WTC11 (cell line): Measurements from ENCODE around the gene PLXNB1. TPM values are rescaled to one million over a fixed set of nuclear protein-coding genes. Genes with fewer than 3 reads are reported as not detected.

Experiments used
- ATAC-seq: fragments of 200-7000 bp; cut with Tn5 transposase; 2 replicates; pipeline ENCODE4 v1.10.0; 2021; ENCODE audit warnings: mild to moderate bottlenecking, moderate library complexity
- CTCF ChIA-PET: fragments of 300-600 bp; sonication (Branson Sonifier 250); formaldehyde crosslinking; loops from one replicate; lab custom pipeline; 2021; ENCODE audit warnings: antibody characterized with exemption; lab: Charles Lee
- POLR2A ChIA-PET: fragments of 350-600 bp; sonication (Branson Sonifier 250); formaldehyde crosslinking; loops from one replicate; lab custom pipeline; 2021; ENCODE audit warnings: antibody characterized with exemption; lab: Charles Lee
- DNase-seq: peaks from one replicate; pipeline ENCODE4 v3.0.0; 2021; ENCODE audit warnings: low spot score
- H3K27ac Mint-ChIP-seq: 2 replicates; pipeline ENCODE4 v1.8.0; 2021; ENCODE audit warnings: mixed read lengths
- H3K27me3 Mint-ChIP-seq: 2 replicates; pipeline ENCODE4 v1.8.0; 2021; ENCODE audit warnings: low read depth, mild to moderate bottlenecking, moderate library complexity, mixed read lengths
- H3K36me3 Mint-ChIP-seq: 2 replicates; pipeline ENCODE4 v1.8.0; 2021; ENCODE audit warnings: mixed read lengths
- H3K4me1 Mint-ChIP-seq: 2 replicates; pipeline ENCODE4 v1.8.0; 2022; ENCODE audit warnings: mixed read lengths
- H3K4me3 Mint-ChIP-seq: 2 replicates; pipeline ENCODE4 v1.8.0; 2021; ENCODE audit warnings: mild to moderate bottlenecking, moderate library complexity, mixed read lengths
- H3K9me3 Mint-ChIP-seq: 2 replicates; pipeline ENCODE4 v1.8.0; 2021; ENCODE audit warnings: mixed read lengths
- ELF4 ChIP-seq: sonication (generic); formaldehyde crosslinking; IDR thresholded peaks from 2 replicates; pipeline ENCODE4 v1.8.1; 2022; ENCODE audit warnings: low read depth, mild to moderate bottlenecking, moderate library complexity, missing genetic modification reagents
- GRHL2 ChIP-seq: fragments of 250-450 bp; sonication (Bioruptor Pico); IDR thresholded peaks from 2 replicates; pipeline ENCODE4 v1.8.0; 2022; ENCODE audit warnings: mild to moderate bottlenecking, moderate library complexity; ENCODE audit not compliant: insufficient replicate concordance, severe bottlenecking
- IRF2 ChIP-seq: sonication (generic); formaldehyde crosslinking; IDR thresholded peaks from 2 replicates; pipeline ENCODE4 v1.8.0; 2022; ENCODE audit warnings: low read depth, missing genetic modification reagents, borderline replicate concordance
- NFATC4 ChIP-seq: fragments of 250-450 bp; sonication (Bioruptor Pico); IDR thresholded peaks from 2 replicates; pipeline ENCODE4 v1.9.0; 2021; ENCODE audit warnings: mild to moderate bottlenecking
- NR1H2 ChIP-seq: sonication (generic); formaldehyde crosslinking; IDR thresholded peaks from 2 replicates; pipeline ENCODE4 v1.9.0; 2021; ENCODE audit warnings: mild to moderate bottlenecking, moderate library complexity, missing genetic modification reagents
- NR2C2 ChIP-seq: sonication (generic); formaldehyde crosslinking; IDR thresholded peaks from 2 replicates; pipeline ENCODE4 v1.8.0; 2022; ENCODE audit warnings: mild to moderate bottlenecking, missing genetic modification reagents
- ZNF138 ChIP-seq: sonication (generic); formaldehyde crosslinking; conservative IDR thresholded peaks from 2 replicates; pipeline ENCODE4 v1.8.1; 2022; ENCODE audit warnings: mild to moderate bottlenecking, moderate library complexity, missing genetic modification reagents
- ZNF281 ChIP-seq: sonication (generic); formaldehyde crosslinking; IDR thresholded peaks from 2 replicates; pipeline ENCODE4 v1.8.0; 2023; ENCODE audit warnings: mild to moderate bottlenecking, missing genetic modification reagents
- ZNF317 ChIP-seq: sonication (generic); formaldehyde crosslinking; IDR thresholded peaks from 2 replicates; pipeline ENCODE4 v1.8.1; 2023; ENCODE audit warnings: low read depth, mild to moderate bottlenecking, moderate library complexity, missing genetic modification reagents, borderline replicate concordance
- ZNF416 ChIP-seq: fragments of 250-450 bp; sonication (Bioruptor Pico); IDR thresholded peaks from 2 replicates; pipeline ENCODE4 v1.9.0; 2021; ENCODE audit warnings: mild to moderate bottlenecking, inconsistent platforms
- total RNA-seq: library from RNA; stranded (reverse); gene quantifications from 3 replicates; pipeline ENCODE4 v1.2.3, GENCODE V29; 2021
- TF ChIP-seq, protein P1 (sequence below): sonication (generic); formaldehyde crosslinking; IDR thresholded peaks from 2 replicates; pipeline ENCODE4 v1.8.0; 2022; ENCODE audit warnings: mild to moderate bottlenecking, missing genetic modification reagents
- TF ChIP-seq, protein P2 (sequence below): sonication (generic); formaldehyde crosslinking; IDR thresholded peaks from 2 replicates; pipeline ENCODE4 v1.8.1; 2022; ENCODE audit warnings: mild to moderate bottlenecking, missing genetic modification reagents, moderate library complexity, borderline replicate concordance
- TF ChIP-seq, protein P3 (sequence below): sonication (generic); formaldehyde crosslinking; IDR thresholded peaks from 2 replicates; pipeline ENCODE4 v1.8.1; 2022; ENCODE audit warnings: mild to moderate bottlenecking, moderate library complexity, missing genetic modification reagents
- TF ChIP-seq, protein P4 (sequence below): sonication (generic); formaldehyde crosslinking; IDR thresholded peaks from 2 replicates; pipeline ENCODE4 v1.8.1; 2023; ENCODE audit warnings: mild to moderate bottlenecking, missing genetic modification reagents
- TF ChIP-seq, protein P5 (sequence below): sonication (generic); formaldehyde crosslinking; IDR thresholded peaks from 2 replicates; pipeline ENCODE4 v1.8.1; 2023; ENCODE audit warnings: mild to moderate bottlenecking, moderate library complexity, missing genetic modification reagents

PLXNB1 gene
- total RNA-seq, 1 experiment from 2014 or later, result 143 TPM

GRCh38 chr3:48419149-48419548, 10.7 kb downstream of the PLXNB1 start:
- DNase-seq (no peak), ATAC-seq (no peak)
- no peak overlapping the region for H3K27ac Mint-ChIP-seq
- no peak overlapping the region for H3K4me3 Mint-ChIP-seq
- TF ChIP-seq, protein P1, sequence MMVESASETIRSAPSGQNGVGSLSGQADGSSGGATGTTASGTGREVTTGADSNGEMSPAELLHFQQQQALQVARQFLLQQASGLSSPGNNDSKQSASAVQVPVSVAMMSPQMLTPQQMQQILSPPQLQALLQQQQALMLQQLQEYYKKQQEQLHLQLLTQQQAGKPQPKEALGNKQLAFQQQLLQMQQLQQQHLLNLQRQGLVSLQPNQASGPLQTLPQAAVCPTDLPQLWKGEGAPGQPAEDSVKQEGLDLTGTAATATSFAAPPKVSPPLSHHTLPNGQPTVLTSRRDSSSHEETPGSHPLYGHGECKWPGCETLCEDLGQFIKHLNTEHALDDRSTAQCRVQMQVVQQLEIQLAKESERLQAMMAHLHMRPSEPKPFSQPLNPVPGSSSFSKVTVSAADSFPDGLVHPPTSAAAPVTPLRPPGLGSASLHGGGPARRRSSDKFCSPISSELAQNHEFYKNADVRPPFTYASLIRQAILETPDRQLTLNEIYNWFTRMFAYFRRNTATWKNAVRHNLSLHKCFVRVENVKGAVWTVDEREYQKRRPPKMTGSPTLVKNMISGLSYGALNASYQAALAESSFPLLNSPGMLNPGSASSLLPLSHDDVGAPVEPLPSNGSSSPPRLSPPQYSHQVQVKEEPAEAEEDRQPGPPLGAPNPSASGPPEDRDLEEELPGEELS, result no peak
- TF ChIP-seq ZNF416, result no peak
- TF ChIP-seq, protein P2, sequence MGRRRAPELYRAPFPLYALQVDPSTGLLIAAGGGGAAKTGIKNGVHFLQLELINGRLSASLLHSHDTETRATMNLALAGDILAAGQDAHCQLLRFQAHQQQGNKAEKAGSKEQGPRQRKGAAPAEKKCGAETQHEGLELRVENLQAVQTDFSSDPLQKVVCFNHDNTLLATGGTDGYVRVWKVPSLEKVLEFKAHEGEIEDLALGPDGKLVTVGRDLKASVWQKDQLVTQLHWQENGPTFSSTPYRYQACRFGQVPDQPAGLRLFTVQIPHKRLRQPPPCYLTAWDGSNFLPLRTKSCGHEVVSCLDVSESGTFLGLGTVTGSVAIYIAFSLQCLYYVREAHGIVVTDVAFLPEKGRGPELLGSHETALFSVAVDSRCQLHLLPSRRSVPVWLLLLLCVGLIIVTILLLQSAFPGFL, result no peak
- no peak for TF ChIP-seq NR1H2 (CRISPR knock-in tag)
- TF ChIP-seq, protein P3, sequence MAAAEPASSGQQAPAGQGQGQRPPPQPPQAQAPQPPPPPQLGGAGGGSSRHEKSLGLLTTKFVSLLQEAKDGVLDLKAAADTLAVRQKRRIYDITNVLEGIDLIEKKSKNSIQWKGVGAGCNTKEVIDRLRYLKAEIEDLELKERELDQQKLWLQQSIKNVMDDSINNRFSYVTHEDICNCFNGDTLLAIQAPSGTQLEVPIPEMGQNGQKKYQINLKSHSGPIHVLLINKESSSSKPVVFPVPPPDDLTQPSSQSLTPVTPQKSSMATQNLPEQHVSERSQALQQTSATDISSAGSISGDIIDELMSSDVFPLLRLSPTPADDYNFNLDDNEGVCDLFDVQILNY (CRISPR knock-in tag), result no peak
- TF ChIP-seq IRF2 (CRISPR knock-in tag), result no peak
- no peak for TF ChIP-seq ELF4 (CRISPR knock-in tag)
- no peak for TF ChIP-seq GRHL2 (CRISPR knock-in tag)
- no peak for TF ChIP-seq ZNF138
- TF ChIP-seq ZNF317 (CRISPR knock-in tag), result no peak
- no peaks in the 10 kb centered on the region for H3K9me3 Mint-ChIP-seq
- ChIA-PET POLR2A (no interaction called here), CTCF (interaction anchor here (1.3 to 18.3 kb wide), 4 partner anchors 12 to 18 kb away, joined by 4 to 218 read pairs (median 7); no protein-coding TSS in a partner anchor)
- H3K36me3 Mint-ChIP-seq, result peaks cover 23% of the 10 kb centered on the region
- no peaks in the 10 kb centered on the region for H3K27me3 Mint-ChIP-seq
- no peaks in the 10 kb centered on the region for H3K4me1 Mint-ChIP-seq

DNA sequence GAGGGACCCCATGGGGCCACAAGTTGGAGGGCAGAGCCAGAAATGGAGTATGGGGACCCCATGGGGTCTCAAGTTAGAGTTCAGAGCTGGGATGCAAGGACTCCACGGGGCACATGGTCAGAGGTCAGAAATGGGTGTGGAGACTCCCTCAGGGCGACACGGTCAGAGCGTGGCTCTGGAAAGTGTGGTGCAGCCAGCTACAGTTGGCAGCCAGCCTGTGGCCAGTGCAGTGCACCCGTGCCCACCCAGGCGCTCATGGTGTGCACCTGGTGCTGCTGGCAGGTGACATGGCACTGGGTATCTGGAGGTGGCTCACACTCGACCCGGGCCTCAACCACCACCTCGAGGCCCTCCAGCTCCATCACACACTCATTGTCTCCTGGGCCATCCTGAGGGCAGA, 11.2 kb downstream of the PLXNB1 start:
- no peak for TF ChIP-seq NR2C2 (CRISPR knock-in tag)
- TF ChIP-seq, protein P3 (CRISPR knock-in tag), result no peak
- TF ChIP-seq, protein P4, sequence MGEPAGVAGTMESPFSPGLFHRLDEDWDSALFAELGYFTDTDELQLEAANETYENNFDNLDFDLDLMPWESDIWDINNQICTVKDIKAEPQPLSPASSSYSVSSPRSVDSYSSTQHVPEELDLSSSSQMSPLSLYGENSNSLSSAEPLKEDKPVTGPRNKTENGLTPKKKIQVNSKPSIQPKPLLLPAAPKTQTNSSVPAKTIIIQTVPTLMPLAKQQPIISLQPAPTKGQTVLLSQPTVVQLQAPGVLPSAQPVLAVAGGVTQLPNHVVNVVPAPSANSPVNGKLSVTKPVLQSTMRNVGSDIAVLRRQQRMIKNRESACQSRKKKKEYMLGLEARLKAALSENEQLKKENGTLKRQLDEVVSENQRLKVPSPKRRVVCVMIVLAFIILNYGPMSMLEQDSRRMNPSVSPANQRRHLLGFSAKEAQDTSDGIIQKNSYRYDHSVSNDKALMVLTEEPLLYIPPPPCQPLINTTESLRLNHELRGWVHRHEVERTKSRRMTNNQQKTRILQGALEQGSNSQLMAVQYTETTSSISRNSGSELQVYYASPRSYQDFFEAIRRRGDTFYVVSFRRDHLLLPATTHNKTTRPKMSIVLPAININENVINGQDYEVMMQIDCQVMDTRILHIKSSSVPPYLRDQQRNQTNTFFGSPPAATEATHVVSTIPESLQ (CRISPR knock-in tag), result no peak
- TF ChIP-seq ZNF281 (CRISPR knock-in tag), result no peak
- no peak for TF ChIP-seq NFATC4 (CRISPR knock-in tag)
- TF ChIP-seq, protein P5, sequence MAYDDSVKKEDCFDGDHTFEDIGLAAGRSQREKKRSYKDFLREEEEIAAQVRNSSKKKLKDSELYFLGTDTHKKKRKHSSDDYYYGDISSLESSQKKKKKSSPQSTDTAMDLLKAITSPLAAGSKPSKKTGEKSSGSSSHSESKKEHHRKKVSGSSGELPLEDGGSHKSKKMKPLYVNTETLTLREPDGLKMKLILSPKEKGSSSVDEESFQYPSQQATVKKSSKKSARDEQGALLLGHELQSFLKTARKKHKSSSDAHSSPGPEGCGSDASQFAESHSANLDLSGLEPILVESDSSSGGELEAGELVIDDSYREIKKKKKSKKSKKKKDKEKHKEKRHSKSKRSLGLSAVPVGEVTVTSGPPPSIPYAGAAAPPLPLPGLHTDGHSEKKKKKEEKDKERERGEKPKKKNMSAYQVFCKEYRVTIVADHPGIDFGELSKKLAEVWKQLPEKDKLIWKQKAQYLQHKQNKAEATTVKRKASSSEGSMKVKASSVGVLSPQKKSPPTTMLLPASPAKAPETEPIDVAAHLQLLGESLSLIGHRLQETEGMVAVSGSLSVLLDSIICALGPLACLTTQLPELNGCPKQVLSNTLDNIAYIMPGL (CRISPR knock-in tag), result no peak
- TF ChIP-seq ZNF416, result no peak
- DNase-seq (no peak), ATAC-seq (no peak)
- POLR2A ChIA-PET, result no interaction called here
- Mint-ChIP-seq H3K4me1 (no peaks in the 10 kb centered on the region), H3K4me3 (no peak overlapping the region), H3K27me3 (no peaks in the 10 kb centered on the region), H3K27ac (no peak overlapping the region), H3K36me3 (peaks cover 26% of the 10 kb centered on the region), H3K9me3 (no peaks in the 10 kb centered on the region)
- CTCF ChIA-PET, result interaction anchor here (1.3 to 18.3 kb wide), 4 partner anchors 12 to 18 kb away, joined by 4 to 218 read pairs (median 7); no protein-coding TSS in a partner anchor
